Activated T-cell treated with anti-CD3 and anti-CD28 coated beads for 4 hours (primary cell): ENCODE results near the gene ARID1B.

Source experiments
- DNase-seq: peaks from one replicate; pipeline ENCODE4 v3.0.0-alpha.2; 2020

The ARID1B gene

GRCh38 chr6:157148391-157149323 lies 371.5 kb downstream of the ARID1B start:
- DNase-seq: no peak

GRCh38 chr6:157150076-157150475 lies 372.9 kb downstream of the ARID1B start:
- no peak for DNase-seq

- no peak for DNase-seq
These were observed 373.9 kb downstream of the ARID1B start for GRCh38 chr6:157151029-157151428.

GRCh38 chr6:157151989-157152388 lies 374.8 kb downstream of the ARID1B start:
- no peak for DNase-seq

GRCh38 chr6:157152556-157152955 lies 375.4 kb downstream of the ARID1B start:
- DNase-seq: no peak

- DNase-seq: no peak
These were observed 378.6 kb downstream of the ARID1B start for GRCh38 chr6:157155804-157156203.

- DNase-seq: no peak
These were observed 380.1 kb downstream of the ARID1B start for GRCh38 chr6:157157258-157157657.

GRCh38 chr6:157158456-157158855 lies 381.3 kb downstream of the ARID1B start:
- no peak for DNase-seq

- no peak for DNase-seq
These were observed 381.7 kb downstream of the ARID1B start for GRCh38 chr6:157158897-157159296.

- no peak for DNase-seq
These were observed 382.2 kb downstream of the ARID1B start for GRCh38 chr6:157159348-157159747.

- DNase-seq: no peak
These were observed 384.7 kb downstream of the ARID1B start for GRCh38 chr6:157161912-157162311.

- DNase-seq: no peak
These were observed 385.7 kb downstream of the ARID1B start for GRCh38 chr6:157162766-157163433.

- DNase-seq: no peak
These were observed 386.4 kb downstream of the ARID1B start for GRCh38 chr6:157163434-157164159.

- DNase-seq: no peak
These were observed 387.8 kb downstream of the ARID1B start for GRCh38 chr6:157164972-157165371.

- no peak for DNase-seq
These were observed 389.6 kb downstream of the ARID1B start for GRCh38 chr6:157166784-157167183.

GRCh38 chr6:157167837-157168236 lies 390.7 kb downstream of the ARID1B start:
- no peak for DNase-seq

GRCh38 chr6:157168471-157168870 lies 391.3 kb downstream of the ARID1B start:
- no peak for DNase-seq

- no peak for DNase-seq
These were observed 392.0 kb downstream of the ARID1B start for GRCh38 chr6:157169226-157169625.

GRCh38 chr6:157169656-157170055 lies 392.5 kb downstream of the ARID1B start:
- no peak for DNase-seq

GRCh38 chr6:157170535-157170934 lies 393.4 kb downstream of the ARID1B start:
- DNase-seq: no peak

GRCh38 chr6:157171801-157172200 lies 394.6 kb downstream of the ARID1B start:
- no peak for DNase-seq

GRCh38 chr6:157172231-157172701 lies 395.1 kb downstream of the ARID1B start:
- DNase-seq: no peak

- DNase-seq: no peak
These were observed 395.8 kb downstream of the ARID1B start for GRCh38 chr6:157172830-157173536.
